NAMALWA (cell line): ENCODE measurements around the gene ITGB4.
"Not testable (repeated sequence)": the region's sequence is repeated elsewhere in the genome, so short reads cannot be mapped to it uniquely, and the experiment has no call there.

Experiments
- DNase-seq: peaks from one replicate; pipeline ENCODE4 v3.0.0-alpha.2; 2015; ENCODE audit warnings: low spot score

The ITGB4 gene

DNA sequence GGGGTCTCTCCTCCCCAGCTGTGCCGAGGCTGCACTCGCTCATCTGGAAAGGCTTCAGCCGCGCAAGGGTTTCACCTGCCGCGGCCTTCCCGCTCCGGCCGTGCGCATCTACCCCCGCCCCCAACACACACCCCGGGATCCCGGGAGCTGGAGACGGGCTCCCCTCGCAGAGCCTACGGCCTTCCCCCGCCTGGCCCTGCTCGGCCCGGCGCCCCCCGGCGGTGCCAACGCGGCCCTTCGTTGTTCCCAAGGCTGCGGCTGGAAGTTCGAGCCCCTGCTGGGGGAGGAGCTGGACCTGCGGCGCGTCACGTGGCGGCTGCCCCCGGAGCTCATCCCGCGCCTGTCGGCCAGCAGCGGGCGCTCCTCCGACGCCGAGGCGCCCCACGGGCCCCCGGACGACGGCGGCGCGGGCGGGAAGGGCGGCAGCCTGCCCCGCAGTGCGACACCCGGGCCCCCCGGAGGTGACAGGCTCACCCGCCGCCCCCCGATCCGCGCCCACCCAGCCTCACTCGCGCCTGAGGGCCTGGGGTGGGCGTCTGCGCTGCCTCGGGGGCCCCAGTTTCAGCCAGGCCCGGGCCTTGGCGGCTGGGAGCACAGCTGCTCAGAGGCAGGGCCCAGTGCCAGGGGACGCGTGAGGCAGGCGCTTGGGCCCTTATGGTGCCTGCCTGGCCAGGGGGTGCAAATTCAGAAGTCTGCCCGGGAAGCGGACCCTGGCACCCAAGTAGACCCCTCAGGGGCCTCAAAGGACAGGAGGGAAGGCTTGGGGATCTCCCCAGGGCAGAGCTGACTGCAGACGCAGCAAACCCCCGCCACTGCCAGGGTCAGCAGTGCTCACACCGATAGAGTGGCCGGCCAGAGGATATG, 32.5 kb downstream of the ITGB4 start:
- peak; percentile 76 for DNase-seq

DNA sequence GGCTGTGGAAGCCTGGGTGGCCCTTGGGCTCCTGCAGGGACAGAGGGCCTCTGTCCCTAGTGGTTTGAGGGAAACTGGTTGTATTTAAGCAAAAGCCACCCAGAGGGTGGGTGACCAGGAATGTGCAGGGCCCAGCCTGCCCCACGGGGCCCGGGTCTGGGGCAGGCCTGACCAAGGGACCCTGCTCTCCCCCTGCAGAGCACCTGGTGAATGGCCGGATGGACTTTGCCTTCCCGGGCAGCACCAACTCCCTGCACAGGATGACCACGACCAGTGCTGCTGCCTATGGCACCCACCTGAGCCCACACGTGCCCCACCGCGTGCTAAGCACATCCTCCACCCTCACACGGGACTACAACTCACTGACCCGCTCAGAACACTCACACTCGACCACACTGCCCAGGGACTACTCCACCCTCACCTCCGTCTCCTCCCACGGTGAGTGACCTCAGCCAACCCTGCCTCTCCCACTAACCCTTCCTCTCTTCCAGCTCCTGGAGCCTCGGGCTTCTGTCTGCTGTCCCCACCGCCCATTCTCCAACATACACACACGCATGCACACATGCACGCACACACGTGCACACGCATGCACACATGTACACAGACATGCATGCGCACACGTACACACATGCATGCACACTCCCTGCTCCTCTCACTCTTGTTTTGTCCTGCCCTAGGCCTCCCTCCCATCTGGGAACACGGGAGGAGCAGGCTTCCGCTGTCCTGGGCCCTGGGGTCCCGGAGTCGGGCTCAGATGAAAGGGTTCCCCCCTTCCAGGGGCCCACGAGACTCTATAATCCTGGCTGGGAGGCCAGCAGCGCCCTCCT, 33.3 kb downstream of the ITGB4 start:
- peak; percentile 14 for DNase-seq

DNA sequence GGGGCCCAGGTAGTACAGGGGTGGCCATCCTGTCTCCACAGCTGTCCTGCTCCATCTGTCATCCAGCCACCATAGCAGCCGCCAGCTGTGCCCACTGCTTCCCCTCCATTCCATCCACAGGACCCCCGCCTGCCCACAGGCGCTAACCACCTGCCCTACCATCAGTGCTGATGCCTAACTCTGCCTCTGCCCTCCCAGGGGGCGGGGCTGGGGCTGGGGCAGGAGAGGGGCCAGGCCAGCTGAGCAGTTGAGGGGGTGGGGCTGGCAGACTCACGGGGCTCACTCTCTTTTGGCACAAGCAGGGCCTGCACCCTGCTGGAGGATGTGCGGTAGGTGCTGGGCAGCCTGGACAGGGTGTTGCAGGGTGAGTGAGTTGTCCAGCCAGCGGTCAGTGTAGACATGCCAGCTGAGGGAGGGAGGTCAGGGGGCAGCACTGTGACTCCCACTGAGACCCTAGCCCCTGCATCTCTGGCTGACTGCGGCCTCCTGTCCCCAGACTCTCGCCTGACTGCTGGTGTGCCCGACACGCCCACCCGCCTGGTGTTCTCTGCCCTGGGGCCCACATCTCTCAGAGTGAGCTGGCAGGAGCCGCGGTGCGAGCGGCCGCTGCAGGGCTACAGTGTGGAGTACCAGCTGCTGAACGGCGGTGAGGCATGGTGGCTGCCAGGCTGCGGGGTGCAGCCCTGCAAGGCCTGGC, 34.1 kb downstream of the ITGB4 start:
- DNase-seq = peak; percentile 46

DNA sequence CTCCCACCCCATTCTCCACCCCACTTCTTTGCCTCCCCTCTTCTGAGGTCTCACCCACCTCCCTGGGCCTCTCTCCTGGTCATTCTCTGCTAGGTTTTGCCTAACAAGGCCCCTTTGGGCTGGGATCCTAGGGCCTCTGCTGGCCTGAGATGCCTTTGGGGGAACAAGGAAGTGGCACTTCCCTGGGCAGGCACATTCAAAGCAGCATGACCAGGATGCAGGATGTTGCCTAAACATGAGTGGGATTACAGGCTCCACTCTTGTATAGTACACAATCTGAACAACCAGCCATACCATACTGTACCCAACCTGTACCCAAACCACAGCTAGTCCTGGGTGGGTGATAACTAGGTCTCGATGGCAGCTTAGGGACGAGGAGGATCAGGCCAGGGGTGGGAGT, 34.7 kb downstream of the ITGB4 start:
- no peak for DNase-seq

DNA sequence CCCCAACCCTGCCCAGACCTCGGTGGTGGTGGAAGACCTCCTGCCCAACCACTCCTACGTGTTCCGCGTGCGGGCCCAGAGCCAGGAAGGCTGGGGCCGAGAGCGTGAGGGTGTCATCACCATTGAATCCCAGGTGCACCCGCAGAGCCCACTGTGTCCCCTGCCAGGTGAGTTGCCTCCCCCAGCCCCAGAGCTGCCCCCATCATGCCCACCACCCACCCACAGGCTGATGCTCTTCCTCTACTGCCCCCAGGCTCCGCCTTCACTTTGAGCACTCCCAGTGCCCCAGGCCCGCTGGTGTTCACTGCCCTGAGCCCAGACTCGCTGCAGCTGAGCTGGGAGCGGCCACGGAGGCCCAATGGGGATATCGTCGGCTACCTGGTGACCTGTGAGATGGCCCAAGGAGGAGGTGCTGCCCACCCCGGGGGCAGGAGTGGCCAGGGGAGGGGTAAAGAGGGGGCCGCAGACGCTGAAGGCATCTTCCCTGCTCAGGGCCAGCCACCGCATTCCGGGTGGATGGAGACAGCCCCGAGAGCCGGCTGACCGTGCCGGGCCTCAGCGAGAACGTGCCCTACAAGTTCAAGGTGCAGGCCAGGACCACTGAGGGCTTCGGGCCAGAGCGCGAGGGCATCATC, 35.3 kb downstream of the ITGB4 start:
- no peak for DNase-seq

GRCh38 chr17:75757086-75757681, 35.9 kb downstream of the ITGB4 start:
- no peak for DNase-seq

GRCh38 chr17:75758131-75758905, 37.1 kb downstream of the ITGB4 start:
- no peak for DNase-seq

- no peak for DNase-seq
Observed at GRCh38 chr17:75759457-75759856, 38.2 kb downstream of the ITGB4 start.

- DNase-seq = not testable (repeated sequence)
Observed at GRCh38 chr17:75759978-75760640, 38.9 kb downstream of the ITGB4 start.

- DNase-seq = no peak
Observed at GRCh38 chr17:75762513-75763268, 41.4 kb downstream of the ITGB4 start.

DNA sequence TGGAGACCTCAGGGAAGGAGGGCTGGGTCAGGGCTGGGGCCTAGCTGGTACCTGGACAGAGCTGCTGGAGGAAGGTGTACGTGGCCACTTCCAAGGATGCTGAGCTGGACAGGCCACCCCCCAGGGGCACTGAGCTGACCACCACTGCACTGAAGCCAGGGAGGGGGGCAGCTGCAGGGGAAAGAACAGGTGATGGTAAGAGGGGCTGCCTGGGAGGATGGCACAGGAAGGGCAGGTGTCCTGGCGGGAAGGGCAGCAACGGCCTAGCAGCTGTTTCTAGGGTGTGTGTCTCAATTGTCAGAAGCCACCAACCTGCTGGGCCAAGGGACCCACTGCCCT, 42.0 kb downstream of the ITGB4 start:
- DNase-seq = no peak

DNA sequence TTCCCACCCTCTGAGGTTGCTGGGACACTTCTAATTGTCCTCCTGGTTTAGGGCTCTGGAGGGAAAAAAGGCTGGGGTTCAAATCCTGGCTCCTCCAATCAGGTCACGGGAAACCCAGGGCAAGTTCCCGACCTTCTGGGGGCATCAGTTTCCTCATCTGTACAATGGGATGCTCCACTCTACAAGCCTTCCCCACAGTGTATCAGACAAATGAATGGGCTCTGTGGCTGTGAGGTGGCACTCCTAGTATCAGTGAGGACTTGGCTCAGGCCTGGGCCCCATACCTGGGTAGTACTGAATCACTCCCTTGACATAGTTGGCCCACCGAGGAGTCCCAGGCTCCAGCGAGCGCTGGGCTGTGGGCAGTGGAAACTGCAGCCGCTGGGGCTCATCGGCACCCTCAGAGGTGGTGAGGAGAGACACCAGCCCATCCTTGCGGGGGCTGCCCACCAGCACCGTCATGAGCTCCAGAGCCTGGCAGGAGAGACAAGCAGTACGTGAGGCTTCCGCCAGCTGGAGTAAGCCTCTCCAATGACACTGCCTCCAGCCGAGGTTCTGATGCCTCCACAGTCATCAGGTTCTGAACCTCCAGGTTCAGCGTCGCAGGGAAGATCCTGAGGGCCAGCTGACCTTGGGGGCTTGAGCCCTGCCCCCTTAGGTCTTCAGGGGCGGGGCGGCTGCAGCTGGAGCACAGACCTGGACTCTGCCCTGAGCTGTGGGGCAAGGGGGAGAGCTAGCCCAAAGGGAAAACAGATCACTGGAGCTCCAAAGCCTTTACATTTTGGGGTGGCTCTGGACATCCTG, 42.6 kb downstream of the ITGB4 start:
- DNase-seq = no peak

DNA sequence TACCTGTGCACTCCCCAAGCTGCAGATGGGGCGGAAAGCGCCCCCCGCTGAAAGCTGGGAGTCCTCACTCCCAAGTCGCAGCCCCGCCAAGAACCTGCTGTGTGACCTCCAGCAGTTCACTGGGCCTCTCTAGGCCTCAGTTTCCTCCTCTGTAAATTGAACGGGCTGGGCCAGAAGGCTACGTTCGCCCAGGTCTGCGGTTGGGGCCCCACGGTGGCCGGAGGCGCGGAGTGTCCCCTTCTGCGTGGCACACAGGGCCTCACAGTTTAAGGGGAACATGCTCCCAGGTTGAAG, 43.1 kb downstream of the ITGB4 start:
- no peak for DNase-seq

GRCh38 chr17:75764711-75765421, 43.6 kb downstream of the ITGB4 start, which contains the start of gene GALK1:
Gene GALK1, minus strand, starts transcription at chr17:75765192. Its CDS starts 56 bp downstream, at chr17:75765136.
- peak; percentile 84 for DNase-seq

DNA sequence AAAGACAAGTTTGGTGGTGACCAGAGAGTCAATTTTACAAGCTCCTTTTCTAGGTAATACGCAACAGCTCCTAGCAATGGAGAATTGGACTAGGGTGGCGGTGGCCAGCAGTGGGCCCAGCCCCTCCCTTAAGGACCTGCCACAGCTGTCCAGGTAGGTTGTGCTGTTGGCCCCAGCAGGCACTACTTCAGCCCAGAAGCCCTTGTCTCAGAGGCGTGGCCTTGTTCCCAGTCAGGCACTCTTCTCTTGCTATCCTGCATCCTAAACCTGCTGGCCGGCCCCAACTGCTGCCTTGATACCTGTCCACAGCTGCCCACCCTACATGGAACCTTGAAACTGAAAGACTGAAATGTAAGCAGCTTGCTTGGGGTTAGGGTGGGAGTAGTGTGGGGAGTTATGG, 44.7 kb downstream of the ITGB4 start:
- DNase-seq = no peak

- DNase-seq = no peak
Observed at GRCh38 chr17:75767881-75768280, 46.6 kb downstream of the ITGB4 start.

DNA sequence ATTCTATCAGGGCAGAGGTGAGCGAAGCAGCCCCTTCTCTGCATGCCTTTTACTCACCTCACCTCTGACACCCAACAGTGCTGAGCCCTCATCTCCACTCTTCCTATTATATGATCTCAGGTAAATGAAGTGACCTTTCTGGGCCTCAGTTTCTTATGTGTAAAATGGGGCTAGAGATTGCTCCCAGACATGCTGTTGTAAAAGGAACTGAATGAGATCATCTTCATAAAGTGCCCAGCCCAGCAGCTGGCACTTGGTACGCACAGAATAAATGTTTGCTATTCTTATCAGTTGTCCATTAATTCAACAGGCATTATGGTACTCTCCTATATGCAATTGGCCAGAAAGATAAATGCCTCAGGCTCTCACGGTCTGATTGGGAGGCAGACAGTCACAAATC, 48.3 kb downstream of the ITGB4 start:
- no peak for DNase-seq
